Measurements from ENCODE around the gene STEAP1. TPM values are rescaled to one million over a fixed set of nuclear protein-coding genes. Genes with fewer than 3 reads are reported as not detected.
"Not testable (repeated sequence)": the region's sequence is repeated elsewhere in the genome, so short reads cannot be mapped to it uniquely, and the experiment has no call there.

Gene STEAP1
- total RNA-seq, 1 donor from 2014 or later = 12.5 TPM

- peak; percentile 66 for DNase-seq (ENCODE audit: low read depth)
These were observed 19.0 kb downstream of the STEAP1 start for GRCh38 chr7:90173127-90173844.

- no peak for DNase-seq (ENCODE audit: low read depth)
These were observed 21.4 kb downstream of the STEAP1 start for GRCh38 chr7:90175667-90176066.

GRCh38 chr7:90176195-90176594 lies 21.9 kb downstream of the STEAP1 start:
- DNase-seq (ENCODE audit: low read depth) = no peak

- no peak for DNase-seq (ENCODE audit: low read depth)
These were observed 23.9 kb downstream of the STEAP1 start for GRCh38 chr7:90178166-90178565.

GRCh38 chr7:90178679-90179278 lies 24.5 kb downstream of the STEAP1 start:
- DNase-seq (ENCODE audit: low read depth) = peak; percentile 72

- peak; percentile 54 for DNase-seq (ENCODE audit: low read depth)
These were observed 25.8 kb downstream of the STEAP1 start for GRCh38 chr7:90180011-90180585.

- no peak for DNase-seq (ENCODE audit: low read depth)
These were observed 26.4 kb downstream of the STEAP1 start for GRCh38 chr7:90180649-90181048.

DNA sequence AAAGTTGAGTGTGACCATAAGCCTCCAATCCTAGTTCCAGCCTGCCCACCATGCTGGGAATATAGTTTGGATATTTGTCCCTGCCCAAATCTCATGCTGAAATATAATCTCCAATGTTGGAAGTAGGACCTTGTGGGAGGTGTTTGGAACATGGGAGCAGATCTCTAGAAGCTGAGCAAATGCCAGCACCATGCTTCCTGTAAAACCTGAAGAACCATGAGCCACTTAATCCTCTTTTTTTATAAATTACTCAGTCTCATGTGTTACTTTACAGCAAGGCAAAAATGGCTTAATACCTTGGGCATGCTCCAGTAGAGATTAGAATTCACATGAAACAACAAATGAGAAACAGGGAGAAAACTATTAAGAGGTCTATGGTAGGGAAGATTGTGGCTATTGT lies 27.2 kb downstream of the STEAP1 start:
- DNase-seq (ENCODE audit: low read depth) = no peak

DNA sequence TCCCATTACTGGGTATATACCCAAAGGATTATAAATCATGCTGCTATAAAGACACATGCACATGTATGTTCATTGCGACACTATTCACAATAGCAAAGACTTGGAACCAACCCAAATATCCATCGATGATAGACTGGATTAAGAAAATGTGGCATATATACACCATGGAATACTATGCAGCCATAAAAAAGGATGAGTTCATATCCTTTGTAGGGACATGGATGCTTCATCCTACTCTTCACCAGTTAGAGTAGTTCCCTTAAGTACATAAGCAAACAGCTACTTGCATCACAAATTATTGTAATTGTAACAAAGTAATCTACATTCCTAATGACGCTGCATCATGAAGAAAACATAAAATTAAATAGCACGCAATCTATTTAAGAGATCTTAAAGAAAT lies 32.0 kb downstream of the STEAP1 start:
- not testable (repeated sequence) for DNase-seq (ENCODE audit: low read depth)

GRCh38 chr7:90187507-90188050 lies 33.3 kb downstream of the STEAP1 start:
- DNase-seq (ENCODE audit: low read depth) = no peak

DNA sequence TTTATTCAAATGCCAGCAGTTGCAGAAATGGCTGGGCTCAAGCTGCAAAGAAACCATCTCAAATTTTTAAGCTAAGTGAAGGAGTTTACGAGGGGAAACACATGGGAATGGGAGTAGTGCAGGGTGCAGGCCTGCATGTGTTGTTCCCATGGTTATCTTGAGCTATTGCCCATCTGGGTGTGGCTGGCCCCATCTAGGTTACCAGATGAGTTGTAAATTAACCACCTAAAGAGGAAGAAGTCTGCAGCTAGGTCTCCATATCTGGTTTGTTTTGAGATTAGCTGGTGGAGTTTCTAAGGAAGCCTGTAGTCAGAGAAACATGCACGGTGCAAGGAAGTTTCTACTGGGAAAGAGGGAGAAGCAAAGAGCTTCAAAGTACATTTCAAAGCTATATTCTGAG lies 34.0 kb downstream of the STEAP1 start:
- DNase-seq (ENCODE audit: low read depth) = no peak

GRCh38 chr7:90190995-90191394 lies 36.7 kb downstream of the STEAP1 start:
- no peak for DNase-seq (ENCODE audit: low read depth)

GRCh38 chr7:90191648-90192047 lies 37.4 kb downstream of the STEAP1 start:
- no peak for DNase-seq (ENCODE audit: low read depth)

GRCh38 chr7:90192876-90193750 lies 38.8 kb downstream of the STEAP1 start:
- DNase-seq (ENCODE audit: low read depth) = no peak

GRCh38 chr7:90194911-90195809 lies 40.9 kb downstream of the STEAP1 start:
- no peak for DNase-seq (ENCODE audit: low read depth)

DNA sequence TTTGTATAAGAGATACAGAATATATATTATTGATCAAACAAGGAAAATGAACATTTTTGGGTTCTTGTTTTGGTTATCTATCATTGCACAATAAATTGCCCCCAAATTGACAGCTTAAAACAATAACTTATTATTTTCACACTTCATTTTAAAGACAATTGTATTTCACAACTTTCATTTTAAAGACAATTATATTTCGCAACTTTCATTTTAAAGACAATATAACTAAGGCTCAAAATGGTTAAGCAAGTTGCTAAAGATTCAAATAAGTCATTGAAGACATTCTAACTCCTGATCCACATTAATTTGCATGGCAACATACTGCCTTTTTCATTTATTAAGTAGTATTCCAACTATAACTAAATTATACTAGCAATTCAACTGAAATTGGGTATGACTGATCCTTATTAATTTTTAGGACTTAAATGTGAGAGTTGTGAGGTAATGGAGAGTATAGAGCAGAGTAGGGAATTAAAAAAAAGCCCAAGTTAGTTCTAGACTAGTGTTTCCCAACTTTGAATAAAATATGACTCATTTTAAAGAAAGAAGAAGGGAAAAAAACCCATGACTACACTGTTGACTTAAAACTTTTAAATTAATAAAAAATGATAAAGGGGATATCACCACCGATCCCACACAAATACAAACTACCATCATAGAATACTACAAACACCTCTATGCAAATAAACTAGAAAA lies 47.4 kb downstream of the STEAP1 start:
- DNase-seq (ENCODE audit: low read depth) = no peak

GRCh38 chr7:90207956-90208355 lies 53.7 kb downstream of the STEAP1 start:
- no peak for DNase-seq (ENCODE audit: low read depth)

GRCh38 chr7:90209776-90210175 lies 55.5 kb downstream of the STEAP1 start:
- no peak for DNase-seq (ENCODE audit: low read depth)

DNA sequence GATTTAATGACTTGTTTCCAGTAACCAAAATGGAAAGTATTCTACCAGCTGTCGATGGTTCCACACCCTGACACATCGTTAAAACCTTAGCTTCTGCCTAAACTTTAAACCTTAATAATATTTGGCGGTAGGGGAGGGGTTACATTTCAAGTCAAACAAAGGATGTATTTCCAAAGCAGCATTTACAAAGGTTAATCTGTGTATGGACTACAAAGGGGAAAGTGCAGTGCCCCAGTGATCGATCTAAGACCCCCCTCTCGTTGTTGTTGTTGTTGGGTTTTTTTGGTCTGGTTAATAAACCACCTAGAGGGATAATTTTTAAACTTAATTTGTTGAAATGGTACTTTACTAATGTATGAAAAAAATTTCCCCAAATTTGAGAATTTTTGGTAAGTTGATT lies 56.2 kb downstream of the STEAP1 start:
- no peak for DNase-seq (ENCODE audit: low read depth)

DNA sequence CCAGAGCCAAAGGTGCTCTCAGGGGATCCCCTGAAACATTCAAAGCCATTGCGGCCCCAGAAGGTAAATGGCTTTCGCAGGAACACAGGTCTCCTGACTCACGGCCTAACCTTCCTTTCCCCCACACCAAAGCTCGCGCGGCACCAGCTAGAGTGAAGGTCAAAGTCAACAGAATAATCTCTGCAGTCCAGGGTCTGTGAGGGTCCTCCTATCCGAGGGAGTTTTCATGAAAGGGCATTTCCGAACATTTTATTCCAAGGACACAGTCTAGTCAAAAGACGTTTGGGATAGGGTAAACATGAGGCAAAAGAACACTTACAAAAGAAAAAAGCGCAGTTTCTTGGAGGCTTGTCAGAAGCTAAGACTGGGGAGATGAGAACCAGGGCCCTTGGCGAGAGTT lies 56.7 kb downstream of the STEAP1 start:
- DNase-seq (ENCODE audit: low read depth) = no peak

Measured in myocyte (in vitro differentiated cells).